LNCaP clone FGC (cell line): ENCODE data around the gene GUCY1B1.

Experiments used
- DNase-seq: peaks from one replicate; pipeline ENCODE4 v3.0.0-alpha.2; 2011; ENCODE audit warnings: low read depth
- H3K4me3 ChIP-seq: 2 replicates; pipeline ENCODE4 v1.5.1; 2011; ENCODE audit warnings: mild to moderate bottlenecking, low read depth, low read length, control low read depth
- CTCF ChIP-seq: IDR thresholded peaks from 2 replicates; pipeline ENCODE4 v1.5.1; 2012; ENCODE audit warnings: mild to moderate bottlenecking; ENCODE audit not compliant: control insufficient read depth, insufficient read depth; ENCODE audit errors: extremely low read depth

The GUCY1B1 gene

DNA sequence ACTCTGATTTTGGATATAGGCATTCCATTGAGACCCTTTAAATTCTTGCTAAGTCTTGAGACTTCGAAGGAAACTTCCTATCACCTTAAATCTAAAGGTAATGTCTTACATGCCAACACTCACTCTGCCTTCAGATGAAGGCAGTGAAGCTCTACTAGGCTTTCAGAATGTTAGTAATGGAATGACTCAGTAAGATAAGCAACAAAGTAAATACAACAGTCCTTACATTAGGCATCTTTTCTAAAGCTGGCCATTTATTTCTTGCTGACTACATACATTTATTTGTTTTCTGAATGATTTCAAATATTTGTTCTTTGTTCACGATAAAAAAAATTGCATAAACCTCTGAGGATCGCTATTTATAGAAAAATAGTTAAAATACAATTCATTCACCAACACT lies 63.8 kb downstream of the GUCY1B1 start:
- H3K4me3 ChIP-seq = no peak overlapping the region
- DNase-seq = no peak
- TF ChIP-seq CTCF = no peak

DNA sequence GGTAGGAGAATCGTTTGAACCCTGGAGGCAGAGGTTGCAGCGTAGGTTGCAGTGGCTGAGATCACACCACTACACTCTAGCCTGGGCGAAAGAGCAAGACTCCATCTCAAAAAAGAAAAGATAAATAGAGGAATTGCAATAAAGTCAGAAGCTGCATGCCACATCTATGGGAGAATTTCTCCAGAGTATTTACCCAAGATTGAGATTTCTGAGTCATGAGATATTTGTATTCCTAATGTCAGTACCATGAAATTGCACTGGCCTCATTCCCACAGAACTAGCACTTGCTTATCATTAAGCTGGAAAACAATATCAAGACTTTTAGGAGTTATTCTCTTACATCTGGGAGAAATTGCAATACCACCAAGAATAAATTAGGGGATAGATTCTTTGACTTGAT lies 69.8 kb downstream of the GUCY1B1 start:
- no peak for TF ChIP-seq CTCF
- no peak for DNase-seq
- no peak overlapping the region for H3K4me3 ChIP-seq

GRCh38 chr4:155832664-155833063 lies 73.8 kb downstream of the GUCY1B1 start:
- no peak for DNase-seq

DNA sequence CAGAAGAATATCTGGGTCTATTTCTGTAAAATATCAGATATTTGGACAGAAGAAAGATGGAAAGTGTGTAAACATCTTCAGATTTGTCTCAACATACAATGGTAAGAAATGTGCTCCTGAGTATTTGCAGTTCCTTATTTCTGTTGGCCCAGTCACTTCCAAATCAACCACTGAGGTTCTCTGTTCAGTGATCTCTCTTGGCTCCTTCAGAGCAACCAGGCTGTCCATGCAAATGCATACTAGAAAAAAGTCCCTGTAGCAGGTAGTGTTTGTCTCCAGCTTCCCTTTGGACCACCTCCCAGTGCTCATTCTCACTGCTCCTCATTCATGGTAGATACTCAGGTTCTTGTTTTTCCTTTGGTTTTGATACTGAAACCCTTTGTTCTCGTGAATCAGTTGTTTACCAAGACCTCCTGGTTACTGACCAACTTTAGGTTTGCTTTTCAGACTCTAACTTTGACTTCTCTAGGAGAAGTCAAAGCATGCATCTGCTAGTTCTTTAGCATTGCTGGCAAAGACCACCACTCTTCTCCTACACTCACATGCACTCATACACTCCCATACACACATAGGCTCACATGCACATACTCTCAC lies 78.5 kb downstream of the GUCY1B1 start:
- no peak overlapping the region for H3K4me3 ChIP-seq
- DNase-seq = no peak
- TF ChIP-seq CTCF = no peak

More at GRCh38 chr4:155832664-155833063, 73.8 kb downstream of the GUCY1B1 start:
- no peak for TF ChIP-seq CTCF
- no peak overlapping the region for H3K4me3 ChIP-seq

DNA sequence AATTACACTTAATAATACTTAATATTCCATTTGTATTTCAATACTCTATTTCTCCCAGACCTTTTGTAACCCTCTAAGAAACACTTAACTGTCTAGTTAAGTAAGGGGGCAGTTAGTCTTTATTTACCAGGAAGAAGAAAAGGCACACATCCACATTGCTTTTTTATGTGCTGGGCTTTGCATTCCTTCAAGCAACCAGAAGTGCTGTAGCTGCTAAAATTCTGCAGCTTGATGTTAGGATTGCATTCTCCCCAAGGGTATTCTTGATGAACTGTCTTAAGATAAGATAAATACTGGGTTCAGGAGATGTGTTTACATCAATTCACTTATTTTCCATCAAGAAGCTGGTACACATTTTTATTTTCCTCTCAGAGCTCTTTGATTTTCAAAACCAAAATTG lies 83.3 kb downstream of the GUCY1B1 start:
- no peak for DNase-seq

DNA sequence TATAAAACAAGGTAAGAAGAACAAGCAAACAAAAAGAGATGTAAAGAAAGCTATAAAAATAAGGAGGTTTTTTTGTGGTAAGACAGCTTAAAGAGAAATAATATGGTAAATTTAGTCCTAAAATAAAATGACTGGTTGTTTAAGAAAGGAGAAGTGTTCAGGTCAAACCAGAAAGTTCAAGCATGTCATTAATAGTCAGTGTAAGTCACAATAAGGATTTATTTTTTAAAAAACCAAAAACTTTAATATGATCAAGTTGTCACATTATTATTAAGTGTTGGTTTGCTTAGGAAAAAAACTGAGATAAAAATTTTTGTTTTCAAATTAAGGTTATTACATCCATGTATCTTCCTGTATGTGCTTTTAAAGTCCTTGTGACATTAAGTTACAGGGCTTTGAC lies 88.1 kb downstream of the GUCY1B1 start:
- no peak for TF ChIP-seq CTCF
- DNase-seq = no peak
- H3K4me3 ChIP-seq = no peak overlapping the region

More for the DNA sequence above, 83.3 kb downstream of the GUCY1B1 start:
- no peak for TF ChIP-seq CTCF
- no peak overlapping the region for H3K4me3 ChIP-seq

DNA sequence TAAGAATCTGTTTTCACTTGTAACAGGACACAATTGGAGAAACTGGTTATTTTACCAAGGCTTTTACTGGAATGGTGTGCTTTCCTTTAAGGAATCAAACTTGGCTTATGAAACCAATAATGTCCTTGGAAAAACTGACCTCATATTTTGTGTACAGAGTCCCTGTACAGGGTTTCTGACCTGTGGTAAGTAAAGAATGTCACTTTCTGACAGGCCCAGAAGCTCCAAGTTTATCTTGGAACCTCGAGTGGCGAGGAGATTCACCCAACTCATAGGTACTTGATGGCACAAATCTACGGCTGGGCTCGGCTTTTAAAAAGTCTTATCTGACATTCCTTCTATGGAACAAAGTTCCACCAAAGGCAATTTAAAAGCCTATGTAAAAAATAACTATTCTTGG lies 90.2 kb downstream of the GUCY1B1 start:
- DNase-seq = no peak
- no peak for TF ChIP-seq CTCF
- no peak overlapping the region for H3K4me3 ChIP-seq
